Tongue (tissue), 2 donors: Measurements from ENCODE around the gene OBSCN. TPM values are rescaled to one million over a fixed set of nuclear protein-coding genes. Genes with fewer than 3 reads are reported as not detected.
A peak's percentile ranks its signal among the peaks of the same experiment; 100 is the strongest.

Experiments used
- DNase-seq: peaks from one replicate; pipeline ENCODE4 v3.0.0-alpha.2; 2015
- total RNA-seq: library from RNA; depleted of rRNA; stranded (reverse); fragments of >200 nt; gene quantifications from one replicate; pipeline ENCODE4 v1.2.3, GENCODE V29; 2014

OBSCN gene
- 640 TPM for total RNA-seq

GRCh38 chr1:228207851-228208821 lies at the start of gene OBSCN:
Gene OBSCN, plus strand, starts transcription at chr1:228208044. Its CDS starts 3,740 bp downstream, at chr1:228211784.
- peak; percentile 78 for DNase-seq

GRCh38 chr1:228158151-228159007 lies 49.5 kb upstream of the OBSCN start:
- DNase-seq = no peak

DNA sequence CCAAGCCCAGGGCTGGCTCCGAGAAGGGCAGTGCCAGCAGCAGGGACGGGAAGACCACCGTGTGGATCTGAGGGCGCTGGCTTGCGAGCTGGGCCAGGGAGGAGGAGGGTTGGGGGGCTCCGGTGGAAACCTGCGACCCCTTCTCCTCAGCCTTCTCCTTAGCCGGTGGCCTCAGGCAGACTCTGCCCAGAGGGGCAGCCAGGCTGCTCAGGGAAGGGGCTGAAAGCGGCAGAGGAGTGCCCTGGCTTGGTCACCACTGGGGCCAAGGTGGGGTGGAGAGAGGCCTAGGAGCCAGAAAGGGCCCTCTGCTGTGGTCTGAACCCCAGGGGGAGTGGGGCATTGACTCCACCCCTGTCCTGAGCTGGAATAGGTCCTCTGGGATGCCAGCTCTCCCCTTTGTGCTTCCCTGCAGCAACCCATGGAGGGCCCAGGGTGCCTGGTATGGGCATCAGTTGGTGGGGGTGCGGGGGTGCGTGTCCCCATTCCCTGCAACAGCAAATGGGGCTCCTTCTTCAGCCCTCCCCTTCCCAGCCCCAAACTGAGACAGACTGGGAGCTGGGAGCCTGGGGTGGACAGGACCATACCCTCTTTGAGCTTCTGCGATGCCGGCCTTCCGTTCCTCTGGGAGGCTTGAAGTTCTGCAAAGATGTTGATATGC lies 48.7 kb upstream of the OBSCN start:
- DNase-seq = no peak

DNA sequence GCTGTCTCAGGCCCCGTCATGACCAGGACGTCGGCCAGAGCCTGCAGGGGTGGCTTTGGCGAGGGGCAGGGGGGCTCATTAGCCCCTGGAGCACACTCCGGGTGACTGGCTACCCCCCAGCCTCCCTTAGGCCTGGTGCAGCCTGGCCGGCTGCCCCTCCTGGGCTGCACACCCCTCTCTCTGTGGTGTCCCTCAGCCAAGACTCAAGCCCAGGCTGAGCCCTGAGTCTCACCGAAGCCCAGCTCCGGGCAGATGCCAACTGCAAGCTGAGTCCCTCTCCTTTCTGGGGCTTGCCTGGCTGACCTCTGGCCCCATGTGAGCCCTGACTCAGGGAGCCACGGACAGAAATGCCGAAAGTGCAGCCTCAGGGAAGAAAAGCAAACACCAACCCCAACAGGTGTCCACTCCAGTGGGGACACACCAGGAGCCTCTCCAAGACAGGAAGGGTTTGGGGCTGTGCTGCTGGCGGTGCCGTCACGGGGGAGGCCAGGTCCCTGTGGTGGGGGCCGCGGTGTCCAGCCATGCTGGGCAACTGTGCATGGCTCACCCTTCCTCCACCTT lies 47.6 kb upstream of the OBSCN start:
- DNase-seq = no peak

DNA sequence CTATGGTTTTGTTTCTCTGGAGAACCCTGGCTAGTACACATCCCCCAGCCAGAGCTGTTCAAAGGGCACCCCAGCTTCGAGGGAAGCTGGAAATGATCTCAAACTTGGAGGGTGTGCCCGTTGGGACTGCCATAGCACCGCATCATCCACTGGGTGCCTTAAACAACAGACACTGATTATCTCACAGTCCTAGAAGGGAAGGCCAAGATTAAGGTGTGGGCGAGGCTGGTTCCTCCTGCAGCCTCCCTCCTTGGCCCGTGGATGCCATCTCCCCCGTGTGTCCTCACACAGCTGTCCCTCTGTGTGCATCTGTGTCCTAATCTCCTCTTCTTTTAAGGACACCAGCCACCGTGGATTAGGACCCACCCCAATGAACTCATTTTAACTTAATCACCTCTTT lies 46.5 kb upstream of the OBSCN start:
- DNase-seq = peak; percentile 18

- DNase-seq = no peak
These were observed 46.0 kb upstream of the OBSCN start for GRCh38 chr1:228161866-228162265.

- peak; percentile 55 for DNase-seq
These were observed 45.4 kb upstream of the OBSCN start for GRCh38 chr1:228162286-228163006.

DNA sequence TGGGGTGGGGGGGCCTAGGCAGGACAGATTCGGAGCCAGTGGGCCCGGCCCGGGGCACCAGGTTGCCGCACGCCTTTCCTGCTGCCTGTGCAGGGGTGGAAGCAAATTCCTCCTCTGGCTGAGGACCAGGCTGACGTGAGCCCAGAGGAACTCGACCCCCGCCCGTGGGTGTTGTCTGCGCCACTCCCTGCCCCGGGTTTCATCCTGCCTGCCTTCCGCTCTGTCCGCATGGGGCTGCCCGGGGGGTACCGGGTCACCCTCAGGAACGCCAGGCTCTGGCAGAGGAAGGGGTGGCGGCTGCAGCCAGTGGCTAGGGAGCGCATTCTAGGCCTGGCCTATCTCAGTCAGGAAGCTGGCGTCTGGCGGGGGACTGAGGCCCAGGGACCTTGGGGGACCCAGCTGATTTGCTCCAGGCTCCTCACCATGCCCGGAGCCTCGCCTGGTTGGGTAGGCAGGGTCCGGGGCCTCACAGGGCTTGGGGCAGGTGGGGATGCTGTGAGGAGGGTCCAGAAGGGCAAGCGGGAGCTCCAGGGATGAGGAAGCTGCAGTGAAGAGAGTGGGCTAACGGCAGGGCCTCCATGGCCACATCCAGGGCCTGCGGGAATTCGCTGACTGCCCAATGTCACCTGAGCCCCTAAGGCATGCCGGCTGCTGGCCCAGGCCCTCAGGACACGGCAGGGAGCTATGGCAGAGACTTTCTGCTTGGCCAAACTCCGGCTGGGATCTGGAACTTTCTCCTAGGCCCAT lies 44.7 kb upstream of the OBSCN start:
- DNase-seq = peak; percentile 58

- DNase-seq = no peak
These were observed 43.9 kb upstream of the OBSCN start for GRCh38 chr1:228163776-228164519.

- DNase-seq = peak; percentile 8
These were observed 43.1 kb upstream of the OBSCN start for GRCh38 chr1:228164561-228165371.

GRCh38 chr1:228165372-228166169 lies 42.3 kb upstream of the OBSCN start, which contains the start of gene IBA57:
Gene IBA57, plus strand, starts transcription at chr1:228165804. Its CDS starts 13 bp downstream, at chr1:228165817.
- DNase-seq = peak; percentile 99

DNA sequence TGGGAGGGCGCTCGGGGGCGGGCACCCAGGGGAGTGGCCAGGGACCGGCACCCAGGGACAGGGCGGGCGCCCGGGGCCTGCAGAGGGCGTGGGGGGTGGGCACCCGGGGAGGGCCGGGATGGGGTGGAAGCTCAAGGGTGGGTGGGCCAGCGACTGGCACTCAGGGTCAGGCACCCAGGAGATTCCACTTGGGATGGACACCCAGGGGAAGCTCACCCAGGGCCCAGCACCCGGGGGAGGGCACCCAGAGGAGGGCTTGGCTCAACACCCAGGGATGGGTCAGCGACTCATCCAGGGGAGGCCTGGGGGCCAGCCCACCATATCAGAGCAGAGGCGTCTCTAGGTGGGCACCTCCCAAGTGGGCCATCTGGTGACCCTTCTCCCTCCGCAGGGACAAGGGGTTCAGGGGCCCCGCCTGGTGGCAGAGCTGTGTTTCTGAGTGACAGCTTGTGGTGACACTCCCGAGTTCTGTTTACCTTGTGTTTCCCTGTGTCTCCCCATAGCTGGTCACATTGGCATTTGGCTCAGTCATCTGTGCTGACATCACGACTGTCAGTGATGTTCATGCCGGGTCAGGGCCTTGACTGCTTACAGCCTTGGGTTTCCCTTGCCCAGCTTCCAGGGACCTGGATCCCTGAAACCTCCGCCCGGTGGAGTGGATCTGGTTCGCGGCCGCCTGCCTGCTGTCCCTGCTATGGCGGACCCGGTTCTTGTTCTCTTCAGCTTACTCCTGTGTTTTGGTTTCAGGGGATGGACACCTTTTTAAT lies 41.5 kb upstream of the OBSCN start:
- peak; percentile 75 for DNase-seq

GRCh38 chr1:228168563-228169270 lies 39.1 kb upstream of the OBSCN start:
- no peak for DNase-seq

GRCh38 chr1:228169345-228169744 lies 38.5 kb upstream of the OBSCN start:
- no peak for DNase-seq

- DNase-seq = no peak
These were observed 37.2 kb upstream of the OBSCN start for GRCh38 chr1:228170666-228171065.

DNA sequence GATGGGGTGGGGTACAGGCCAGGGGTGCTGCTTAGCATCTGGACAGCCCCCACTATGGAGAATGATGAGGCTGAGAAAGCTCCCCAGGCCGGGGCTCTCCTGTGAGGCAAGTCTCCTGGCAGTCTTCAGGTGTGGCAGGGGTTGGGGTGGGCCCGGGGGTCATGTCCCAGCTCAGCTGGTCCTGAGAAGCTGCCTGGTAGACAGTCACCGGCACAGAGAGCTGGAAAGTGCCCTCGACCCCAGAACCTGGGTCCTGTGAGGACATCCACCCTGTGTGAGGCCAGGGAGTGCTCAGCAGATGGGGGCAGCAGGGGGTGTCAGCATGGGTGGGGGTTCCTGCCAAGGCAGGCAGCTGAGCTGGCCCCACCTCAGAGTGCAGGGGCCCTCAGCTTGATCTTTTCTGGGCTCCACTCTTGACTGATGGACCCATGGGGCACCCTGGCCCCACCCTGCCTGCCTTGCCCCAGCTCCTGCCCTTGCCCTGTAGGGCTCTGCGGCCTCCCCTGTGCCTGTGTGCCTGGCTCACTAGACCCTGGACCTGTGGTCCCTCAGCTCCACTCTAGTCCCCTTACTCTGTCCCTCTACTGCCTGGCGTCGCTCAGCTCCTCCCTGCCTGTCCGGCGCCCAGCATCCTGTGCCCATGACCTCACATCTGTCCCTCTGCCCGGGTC lies 36.5 kb upstream of the OBSCN start:
- DNase-seq = no peak
